HG02571 (cell line): ENCODE data around the gene EZH2.

Experiments used
- ATAC-seq: cut with Tn5 transposase; IDR thresholded peaks from one replicate; pipeline ENCODE4 v1.9.1; 2021; ENCODE audit warnings: mild to moderate bottlenecking, moderate library complexity; ENCODE audit not compliant: unreplicated experiment

Gene EZH2

GRCh38 chr7:148773334-148773733, 110.8 kb downstream of the EZH2 start:
- no peak for ATAC-seq

DNA sequence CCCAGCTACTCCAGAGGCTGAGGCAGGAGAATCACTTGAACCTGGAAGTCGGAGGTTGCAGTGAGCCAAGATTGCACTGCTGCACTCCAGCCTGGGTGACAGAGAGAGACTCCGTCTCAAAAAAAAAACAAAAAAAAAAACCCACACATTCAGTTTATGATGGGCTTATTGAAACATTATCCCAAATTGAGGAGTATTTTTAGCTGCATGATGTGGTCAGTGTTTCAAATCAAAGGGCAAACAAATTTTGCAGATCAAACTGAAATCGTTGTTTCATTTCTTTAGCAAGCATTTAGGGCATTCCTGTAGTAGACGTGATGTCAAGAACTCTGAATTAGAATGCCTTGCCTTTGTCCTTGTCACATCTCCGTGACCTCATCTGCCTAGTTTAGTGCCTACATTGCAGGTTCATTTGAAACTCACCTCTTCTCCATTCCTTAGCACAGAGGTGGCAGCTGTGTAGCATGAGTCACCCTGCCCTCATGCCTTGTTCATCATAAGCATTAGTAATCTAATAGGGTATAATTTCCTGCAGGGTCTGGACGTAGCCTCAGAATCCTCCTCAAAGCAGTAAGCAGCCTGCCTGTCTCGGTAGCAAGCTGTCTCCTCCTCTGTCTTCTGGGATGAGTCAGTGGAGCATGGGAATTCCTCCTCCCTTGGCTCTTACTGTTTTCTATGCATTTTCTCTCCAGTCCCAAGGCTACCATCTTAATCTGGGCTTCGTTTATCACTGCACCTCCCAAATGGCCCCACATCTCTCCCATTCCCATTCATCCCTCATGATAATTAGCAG, 111.6 kb downstream of the EZH2 start:
- no peak for ATAC-seq

- no peak for ATAC-seq
Measured at GRCh38 chr7:148770004-148770403, 114.1 kb downstream of the EZH2 start.

GRCh38 chr7:148763622-148764021, 120.5 kb downstream of the EZH2 start:
- no peak for ATAC-seq

DNA sequence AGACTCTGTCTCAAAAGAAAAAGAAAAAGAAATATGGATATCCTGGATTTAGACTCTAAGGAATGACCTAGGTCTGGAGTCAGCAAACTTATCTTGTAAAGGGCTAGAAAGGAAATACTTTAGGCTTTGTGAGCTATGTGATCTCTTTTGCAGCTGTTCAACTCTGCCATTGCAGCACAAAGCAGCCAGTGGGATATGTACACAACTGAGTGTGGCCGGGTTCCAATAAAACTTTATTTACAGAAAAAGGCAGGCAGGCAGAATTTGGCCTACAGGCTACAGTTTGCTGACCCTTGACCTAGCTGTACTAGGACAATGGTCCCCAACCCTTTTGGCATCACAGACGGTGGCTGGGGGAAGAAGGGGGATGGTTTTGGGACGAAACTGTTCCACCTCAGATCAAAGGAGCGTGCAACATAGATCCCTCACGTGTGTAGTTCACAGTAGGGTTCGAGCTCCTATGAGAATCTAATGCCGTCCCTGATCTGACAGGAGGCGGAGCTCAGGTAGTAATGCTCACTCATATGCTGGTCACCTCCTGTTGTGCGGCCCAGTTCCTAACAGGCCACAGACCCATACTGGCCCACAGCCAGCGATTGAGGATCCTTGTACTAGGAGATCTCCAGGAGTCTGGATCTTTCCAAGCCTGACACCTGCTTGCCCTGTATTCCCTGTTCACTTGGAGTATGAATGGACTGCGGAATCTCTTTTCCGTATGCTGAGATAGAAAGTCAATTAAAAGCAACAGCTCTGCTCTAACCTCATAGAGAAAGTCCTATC, 122.4 kb downstream of the EZH2 start:
- no peak for ATAC-seq
